Adrenal gland (tissue), 12 donors: ENCODE data around the gene AXIN1. TPM values are rescaled to one million over a fixed set of nuclear protein-coding genes. Genes with fewer than 3 reads are reported as not detected.

Experiments
- DNase-seq, 7 donors: peaks; one replicate each; pipeline ENCODE4 v3.0.0-alpha.2; 2019 to 2020
- H3K27ac ChIP-seq, 5 donors: fragments of 200-600 bp; sonication (generic) in 4 of 5; 1 replicate in 3 of 5; 2 replicates in 2 of 5; pipeline versions ENCODE4 v1.5.1 to v1.8.0; 2016 to 2020; ENCODE audit warnings: mild to moderate bottlenecking in 1 of 5
- H3K27me3 ChIP-seq: fragments of 200-600 bp; 2 replicates; pipeline ENCODE4 v1.8.0; 2021
- H3K36me3 ChIP-seq, 2 donors: fragments of 200-600 bp; replicated peaks in 1 of 2; 1 replicate in 1 of 2; 2 replicates in 1 of 2; pipeline versions ENCODE4 v1.5.1 to v1.8.0; 2018 to 2022
- H3K4me1 ChIP-seq, 2 donors: fragments of 200-600 bp; replicated peaks in 1 of 2; 1 replicate in 1 of 2; 2 replicates in 1 of 2; pipeline versions ENCODE4 v1.5.1 to v1.8.0; 2018 to 2021
- H3K4me3 ChIP-seq, 4 donors: fragments of 200-600 bp; sonication (generic) in 3 of 4; one replicate each; pipeline ENCODE4 v1.5.1; 2016 to 2018
- H3K9me3 ChIP-seq, 3 donors: fragments of 200-600 bp; sonication (generic) in 1 of 3; replicated peaks in 1 of 3; 1 replicate in 2 of 3; 2 replicates in 1 of 3; pipeline versions ENCODE4 v1.5.1 to v1.8.0; 2016 to 2021
- CTCF ChIP-seq, 6 experiments: fragments of 450-650 bp in 4 of 6; fragments of 200-600 bp in 2 of 6; sonication (generic) in 1 of 6; IDR thresholded peaks; 1 replicate in 5 of 6; 2 replicates in 1 of 6; pipeline versions ENCODE4 v1.5.1 to v1.8.0; 2016 to 2021; ENCODE audit warnings: antibody characterized with exemption in 6 of 6, mild to moderate bottlenecking in 2 of 6, moderate library complexity in 1 of 6
- POLR2A ChIP-seq, 2 donors: fragments of 450-650 bp; IDR thresholded peaks; one replicate each; pipeline ENCODE4 v1.6.1; 2017; ENCODE audit warnings: antibody characterized with exemption in 2 of 2, mild to moderate bottlenecking in 2 of 2, moderate library complexity in 1 of 2
- WGBS, 4 donors: extraction: QIAGEN DNeasy Blood & Tissue Kit in 2 of 4; methylation state at CpG; one replicate each; pipeline versions ENCODE4 v1.1.5 to v1.1.7; 2013 to 2017; 5-methylcytosine and 5-hydroxymethylcytosine counted together
- intact Hi-C, 2 donors: fragments of 100-400 bp; cut with DNase I; formaldehyde crosslinking; loops; one replicate each; pipeline versions ENCODE4 v1.14.1 to v1.15.0; 2022 to 2023
- polyA plus RNA-seq, 3 donors: library from polyadenylated mRNA; stranded (reverse); fragments of 200-250 nt in 2 of 3; fragments of 350-450 nt in 1 of 3; fragmentation: Illumina TruSeq in 1 of 3; extraction: RNeasy Lipid Tissue Mini Kit (QIAGEN cat#74804) in 1 of 3; gene quantifications; one replicate each; pipeline ENCODE4 v1.2.3, GENCODE V29; 2013 to 2014
- total RNA-seq, 9 donors: library from RNA; depleted of rRNA in 4 of 9; stranded (reverse); fragments of >200 nt in 4 of 9; fragments of 120-200 nt in 1 of 9; fragmentation: NEBNext Ultra II Directional in 1 of 9; extraction: Animal tissue kit (Norgen Biotek cat#: 25700) in 1 of 9; gene quantifications; one replicate each; pipeline versions ENCODE4 v1.1.0 to v1.2.4, GENCODE V29; 2013 to 2023
- donor health status: healthy with polysubstance abuse.
- donor health status: Bipolar disorder and iron deficiency.
- donor health status: DM: yes; HTN: yes; CAD: no.
- donor health status: DM: no; HTN: no; CAD: no.
- donor health status: DM: no; HTN: no; CAD: no.
- donor health status: DM: yes; HTN: yes; CAD: no.

AXIN1 gene
- total and polyA plus RNA-seq, 12 donors: 5.6 to 22.4 (median 16.2) TPM

GRCh38 chr16:297832-298231 is 54.7 kb downstream of the AXIN1 start:
- no peaks in the 10 kb centered on the region for H3K9me3 ChIP-seq
- H3K27me3 ChIP-seq: no peaks in the 10 kb centered on the region
- intact Hi-C loops: no loop called here
- TF ChIP-seq POLR2A (IDR thresholded peaks at IDR 0.05) (no peak), CTCF (IDR thresholded peaks at IDR 0.05) (no peak)
- no peak for DNase-seq
- no peak overlapping the region for H3K27ac ChIP-seq
- 93 to 100% (median 94%) methylated on average over 7 to 32 of the region's 32 CpGs; no CpG with 5 or more reads in 1 of the 4 donors for WGBS, 4 donors
- H3K4me3 ChIP-seq: no peak overlapping the region
- H3K36me3 ChIP-seq: peaks cover 0 to 16% of the 10 kb centered on the region in 2 donors
- no peaks in the 10 kb centered on the region for H3K4me1 ChIP-seq

- no peak overlapping the region for H3K4me3 ChIP-seq
- H3K4me1 ChIP-seq: no peaks in the 10 kb centered on the region
- H3K36me3 ChIP-seq: peaks cover 0 to 25% of the 10 kb centered on the region in 2 donors
- H3K27ac ChIP-seq: no peak overlapping the region
- no peak for DNase-seq
- intact Hi-C loops: no loop called here
- WGBS, 4 donors: 91 to 95% (median 92%) methylated on average over 29 to 37 of the region's 37 CpGs
- TF ChIP-seq POLR2A (IDR thresholded peaks at IDR 0.05) (no peak), CTCF (IDR thresholded peaks at IDR 0.05) (no peak)
- H3K27me3 ChIP-seq: no peaks in the 10 kb centered on the region
- no peaks in the 10 kb centered on the region for H3K9me3 ChIP-seq
These were observed 55.6 kb downstream of the AXIN1 start for GRCh38 chr16:296806-297510.

GRCh38 chr16:296276-296675 is 56.2 kb downstream of the AXIN1 start:
- no peak for DNase-seq
- 93 to 100% (median 95%) methylated on average over 9 to 14 of the region's 14 CpGs; no CpG with 5 or more reads in 1 of the 4 donors for WGBS, 4 donors
- no peaks in the 10 kb centered on the region for H3K27me3 ChIP-seq
- H3K4me1 ChIP-seq: no peaks in the 10 kb centered on the region
- TF ChIP-seq CTCF (IDR thresholded peaks at IDR 0.05) (no peak), POLR2A (IDR thresholded peaks at IDR 0.05) (no peak)
- no peak overlapping the region for H3K4me3 ChIP-seq
- peaks cover 0 to 26% of the 10 kb centered on the region in 2 donors for H3K36me3 ChIP-seq
- H3K9me3 ChIP-seq: no peaks in the 10 kb centered on the region
- intact Hi-C loops: no loop called here
- H3K27ac ChIP-seq: no peak overlapping the region

- H3K4me3 ChIP-seq: no peak overlapping the region
- no peaks in the 10 kb centered on the region for H3K9me3 ChIP-seq
- no peak for TF ChIP-seq CTCF (IDR thresholded peaks at IDR 0.05)
- TF ChIP-seq POLR2A (IDR thresholded peaks at IDR 0.05): no peak
- DNase-seq: no peak
- no peak overlapping the region for H3K27ac ChIP-seq
- no peaks in the 10 kb centered on the region for H3K27me3 ChIP-seq
- H3K36me3 ChIP-seq: peaks cover 0 to 42% of the 10 kb centered on the region in 2 donors
- intact Hi-C loops: no loop called here
- no peaks in the 10 kb centered on the region for H3K4me1 ChIP-seq
- WGBS, 4 donors: 91 to 93% (median 92%) methylated on average over 18 to 32 of the region's 32 CpGs
These were observed 59.3 kb downstream of the AXIN1 start for GRCh38 chr16:293043-293775.
